Measurements from ENCODE around the gene SLC17A5.

The SLC17A5 gene

DNA sequence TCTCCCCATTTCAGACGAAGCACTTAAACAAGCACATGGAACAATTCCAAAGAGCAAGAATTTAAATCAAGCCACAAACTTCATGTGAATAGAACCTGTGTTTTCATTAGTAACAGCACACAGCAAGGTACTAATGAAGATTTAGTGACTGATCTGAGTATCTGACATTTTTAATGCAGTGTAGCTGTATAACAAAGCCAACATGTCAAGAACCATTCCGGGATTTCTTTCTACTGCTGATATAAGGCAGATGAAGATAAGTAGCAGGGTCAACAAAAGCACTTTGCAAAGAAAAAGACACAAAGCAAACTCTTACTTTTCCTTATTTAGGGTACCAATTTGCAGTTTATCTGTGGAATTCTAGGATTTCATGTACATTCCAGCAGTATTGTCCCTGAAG lies 11.3 kb downstream of the SLC17A5 start:
- Histone ChIP-seq H4K20me1 (ENCODE audit: insufficient read depth, low read length) (no peaks in the 10 kb centered on the region), H3K9me2 (replicated peaks; ENCODE audit: insufficient read depth, low read length) (no peaks in the 10 kb centered on the region), H3F3A (ENCODE audit: insufficient read depth, low read length) (no peaks in the 10 kb centered on the region), H2AFZ (ENCODE audit: low read length) (no peak overlapping the region), H3K36me3 (replicated peaks; ENCODE audit: insufficient read depth, low read length) (no peaks in the 10 kb centered on the region), H3K4me2 (ENCODE audit: low read depth, low read length) (no peak overlapping the region), H3K4me1 (ENCODE audit: low read length) (no peaks in the 10 kb centered on the region), H3K9me3 (replicated peaks; ENCODE audit: insufficient read depth, low read length) (no peaks in the 10 kb centered on the region), H3K27me3 (replicated peaks; ENCODE audit: insufficient read depth, low read length) (no peaks in the 10 kb centered on the region), H3K9ac (ENCODE audit: low read length) (no peak overlapping the region), H3K4me3 (ENCODE audit: low read length) (no peak overlapping the region), H3K27ac (ENCODE audit: low read length) (no peak overlapping the region), H3K79me2 (ENCODE audit: low read length) (no peaks in the 10 kb centered on the region)
- TF ChIP-seq EZH2phosphoT487 (IDR thresholded peaks at IDR 0.05; ENCODE audit: low read length) (no peak), EZH2 (optimal IDR thresholded peaks at IDR 0.05; ENCODE audit: low read depth, low read length) (no peak), CTCF (IDR thresholded peaks at IDR 0.05; ENCODE audit: low read length) (no peak)
- no peak for DNase-seq

DNA sequence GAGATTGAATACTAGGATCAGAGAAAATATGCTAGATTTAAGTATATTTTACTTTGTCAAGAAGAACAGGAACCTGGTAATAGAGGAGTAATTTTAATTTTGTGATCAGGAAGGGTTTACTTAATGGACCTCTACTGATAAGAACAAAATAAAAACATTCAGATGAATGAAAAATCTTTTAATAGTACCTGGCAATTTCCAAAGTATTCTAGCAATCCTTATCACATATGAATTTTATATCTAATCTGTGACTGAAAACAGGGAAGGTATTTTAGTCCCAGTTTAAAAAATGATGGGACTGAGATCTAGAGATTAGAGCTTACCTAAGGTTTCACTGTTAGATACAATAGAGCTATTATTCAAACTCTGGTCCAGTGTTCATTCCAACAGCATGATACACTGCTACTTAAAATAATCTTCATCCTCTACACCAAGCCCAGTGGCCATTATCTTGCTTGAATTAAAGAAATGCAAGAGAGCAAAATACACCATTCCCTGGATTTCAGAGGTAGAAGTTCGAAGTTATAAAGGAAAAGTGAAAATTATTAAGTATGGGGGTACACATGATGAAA lies 13.5 kb downstream of the SLC17A5 start:
- DNase-seq = no peak
- H4K20me1 ChIP-seq (ENCODE audit: insufficient read depth, low read length) = no peaks in the 10 kb centered on the region
- no peaks in the 10 kb centered on the region for H3K9me3 ChIP-seq (replicated peaks; ENCODE audit: insufficient read depth, low read length)
- H3K9ac ChIP-seq (ENCODE audit: low read length) = no peak overlapping the region
- TF ChIP-seq EZH2phosphoT487 (IDR thresholded peaks at IDR 0.05; ENCODE audit: low read length) (no peak), CTCF (IDR thresholded peaks at IDR 0.05; ENCODE audit: low read length) (no peak), EZH2 (optimal IDR thresholded peaks at IDR 0.05; ENCODE audit: low read depth, low read length) (no peak)
- no peak overlapping the region for H2AFZ ChIP-seq (ENCODE audit: low read length)
- no peaks in the 10 kb centered on the region for H3K79me2 ChIP-seq (ENCODE audit: low read length)
- H3K9me2 ChIP-seq (replicated peaks; ENCODE audit: insufficient read depth, low read length) = no peaks in the 10 kb centered on the region
- H3K4me3 ChIP-seq (ENCODE audit: low read length) = no peak overlapping the region
- no peak overlapping the region for H3K4me2 ChIP-seq (ENCODE audit: low read depth, low read length)
- H3K27me3 ChIP-seq (replicated peaks; ENCODE audit: insufficient read depth, low read length) = no peaks in the 10 kb centered on the region
- no peak overlapping the region for H3K27ac ChIP-seq (ENCODE audit: low read length)
- no peaks in the 10 kb centered on the region for H3K36me3 ChIP-seq (replicated peaks; ENCODE audit: insufficient read depth, low read length)
- H3F3A ChIP-seq (ENCODE audit: insufficient read depth, low read length) = no peaks in the 10 kb centered on the region
- no peaks in the 10 kb centered on the region for H3K4me1 ChIP-seq (ENCODE audit: low read length)

DNA sequence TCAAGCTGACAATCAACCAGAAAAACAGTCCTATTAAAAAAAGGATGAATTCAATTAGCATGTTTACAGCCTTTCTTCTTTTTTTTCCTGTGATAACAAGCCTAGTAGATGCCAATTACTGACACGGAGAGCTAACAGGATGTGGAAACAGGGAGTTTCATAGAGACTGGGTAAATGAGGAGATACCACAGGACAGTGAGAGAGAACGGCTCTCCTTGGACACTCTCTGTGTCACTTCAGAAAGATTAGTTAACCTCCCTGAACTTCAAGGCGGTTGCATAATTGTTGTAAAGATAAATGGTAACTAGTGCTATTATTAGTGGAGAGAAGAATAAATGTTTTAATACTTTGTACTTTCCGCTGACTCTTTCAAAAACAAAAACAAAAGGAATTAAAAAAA lies 14.8 kb downstream of the SLC17A5 start:
- H3K4me1 ChIP-seq (ENCODE audit: low read length) = no peaks in the 10 kb centered on the region
- no peak overlapping the region for H3K9ac ChIP-seq (ENCODE audit: low read length)
- no peak overlapping the region for H3K4me2 ChIP-seq (ENCODE audit: low read depth, low read length)
- no peaks in the 10 kb centered on the region for H3K27me3 ChIP-seq (replicated peaks; ENCODE audit: insufficient read depth, low read length)
- H3K79me2 ChIP-seq (ENCODE audit: low read length) = no peaks in the 10 kb centered on the region
- H3F3A ChIP-seq (ENCODE audit: insufficient read depth, low read length) = no peaks in the 10 kb centered on the region
- H3K4me3 ChIP-seq (ENCODE audit: low read length) = no peak overlapping the region
- no peaks in the 10 kb centered on the region for H4K20me1 ChIP-seq (ENCODE audit: insufficient read depth, low read length)
- no peaks in the 10 kb centered on the region for H3K9me2 ChIP-seq (replicated peaks; ENCODE audit: insufficient read depth, low read length)
- TF ChIP-seq EZH2 (optimal IDR thresholded peaks at IDR 0.05; ENCODE audit: low read depth, low read length) (no peak), CTCF (IDR thresholded peaks at IDR 0.05; ENCODE audit: low read length) (no peak), EZH2phosphoT487 (IDR thresholded peaks at IDR 0.05; ENCODE audit: low read length) (no peak)
- H3K27ac ChIP-seq (ENCODE audit: low read length) = no peak overlapping the region
- no peaks in the 10 kb centered on the region for H3K36me3 ChIP-seq (replicated peaks; ENCODE audit: insufficient read depth, low read length)
- H2AFZ ChIP-seq (ENCODE audit: low read length) = no peak overlapping the region
- no peaks in the 10 kb centered on the region for H3K9me3 ChIP-seq (replicated peaks; ENCODE audit: insufficient read depth, low read length)
- no peak for DNase-seq

Data from MM.1S (cell line).